HCT116 (cell line): Measurements from ENCODE around the gene CGN. TPM values are rescaled to one million over a fixed set of nuclear protein-coding genes. Genes with fewer than 3 reads are reported as not detected.

Source experiments
- ATAC-seq: fragments of 200-7000 bp; cut with Tn5 transposase; 2 replicates; pipeline ENCODE4 v1.9.1; 2020; ENCODE audit warnings: mild to moderate bottlenecking, moderate library complexity
- BruUV-seq: library from RNA; stranded (reverse); fragments of 400-500 nt; replicated peaks from 2 replicates; lab custom pipeline; 2021; lab: Mats Ljungman, UMichigan
- CTCF ChIA-PET: fragments of 300-600 bp; sonication (Branson Sonifier 250); formaldehyde crosslinking; loops from one replicate; lab custom pipeline; 2021; ENCODE audit warnings: antibody characterized with exemption; lab: Charles Lee
- POLR2A ChIA-PET: fragments of 300-600, 350-600 bp; sonication (Branson Sonifier 250); formaldehyde crosslinking; loops from one replicate; lab custom pipeline; 2021; ENCODE audit warnings: antibody characterized with exemption; lab: Charles Lee
- RAD21 ChIA-PET, 2 experiments: fragments of 300-600 bp; sonication (Branson Sonifier 250); formaldehyde crosslinking; loops; one replicate each; lab custom pipeline; 2023; ENCODE audit warnings: low total read pairs in 2 of 2; ENCODE audit not compliant: uncharacterized antibody in 2 of 2, unreplicated experiment in 2 of 2, low non-redundant PET in 1 of 2; lab: Charles Lee
- DNase-seq: peaks from one replicate; pipeline ENCODE4 v3.0.0-alpha.2; 2010; ENCODE audit warnings: low read depth, low spot score
- H2AFZ ChIP-seq: fragments of 200-600 bp; shearing (Covaris generic), sonication (generic); 2 replicates; pipeline ENCODE4 v1.6.1; 2017; ENCODE audit warnings: low read depth, mixed run types, mixed read lengths, antibody characterized with exemption, low read length; ENCODE audit not compliant: poor library complexity, severe bottlenecking
- H3K27ac ChIP-seq: 2 replicates; pipeline ENCODE4 v1.5.1; 2012; ENCODE audit warnings: low read depth, low read length
- H3K27me3 ChIP-seq: fragments of 200-600 bp; sonication (generic); 2 replicates; pipeline ENCODE4 v1.6.1; 2016; ENCODE audit warnings: mixed run types, low read length, mixed read lengths; ENCODE audit not compliant: insufficient read depth
- H3K36me3 ChIP-seq, 2 experiments: fragments of 200-500 bp in 1 of 2; fragments of 200-600 bp in 1 of 2; sonication (Bioruptor generic) in 1 of 2; sonication (generic) in 1 of 2; 2 replicates each; pipeline versions ENCODE4 v1.5.1 to v1.6.1; 2014 to 2016; ENCODE audit warnings: low read length in 2 of 2, inconsistent platforms in 1 of 2, mixed read lengths in 1 of 2, mixed run types in 1 of 2; ENCODE audit not compliant: insufficient read depth in 2 of 2, control insufficient read depth in 1 of 2
- H3K4me1 ChIP-seq, 2 experiments: fragments of 200-600 bp in 1 of 2; sonication (generic) in 1 of 2; 2 replicates each; pipeline versions ENCODE4 v1.5.1 to v1.6.1; 2012 to 2017; ENCODE audit warnings: low read length in 2 of 2, inconsistent platforms in 1 of 2, mild to moderate bottlenecking in 1 of 2, mixed read lengths in 1 of 2, mixed run types in 1 of 2, moderate library complexity in 1 of 2; ENCODE audit not compliant: insufficient read depth in 2 of 2, control insufficient read depth in 1 of 2
- H3K4me2 ChIP-seq: fragments of 200-600 bp; sonication (generic); 2 replicates; pipeline ENCODE4 v1.6.1; 2017; ENCODE audit warnings: mixed run types, low read length, mixed read lengths
- H3K4me3 ChIP-seq, 2 experiments: fragments of 200-600 bp in 1 of 2; sonication (generic) in 1 of 2; replicated peaks in 1 of 2; 2 replicates each; pipeline ENCODE4 v1.5.1; 2011 to 2016; ENCODE audit warnings: low read length in 2 of 2, control low read depth in 1 of 2, low read depth in 1 of 2, mild to moderate bottlenecking in 1 of 2, mixed read lengths in 1 of 2, mixed run types in 1 of 2
- H3K79me2 ChIP-seq: fragments of 200-600 bp; sonication (generic); 2 replicates; pipeline ENCODE4 v1.6.1; 2017; ENCODE audit warnings: mild to moderate bottlenecking, mixed run types, low read length, moderate library complexity, mixed read lengths; ENCODE audit not compliant: insufficient read depth
- H3K9ac ChIP-seq: fragments of 200-600 bp; sonication (generic); 2 replicates; pipeline ENCODE4 v1.6.1; 2016; ENCODE audit warnings: low read length, mixed read lengths
- H3K9me2 ChIP-seq: fragments of 200-600 bp; sonication (generic), shearing (Covaris generic); 2 replicates; pipeline ENCODE4 v1.6.1; 2017; ENCODE audit warnings: mixed run types, mild to moderate bottlenecking, moderate library complexity; ENCODE audit not compliant: insufficient read depth
- H3K9me3 ChIP-seq, 2 experiments: fragments of 200-500 bp in 1 of 2; fragments of 200-600 bp in 1 of 2; sonication (Bioruptor generic) in 1 of 2; sonication (generic) in 1 of 2; 2 replicates each; pipeline ENCODE4 v1.6.1; 2014 to 2017; ENCODE audit warnings: low read length in 2 of 2, mixed read lengths in 2 of 2, inconsistent platforms in 1 of 2, low read depth in 1 of 2, mild to moderate bottlenecking in 1 of 2, mixed run types in 1 of 2, moderate library complexity in 1 of 2; ENCODE audit not compliant: control insufficient read depth in 1 of 2, insufficient read depth in 1 of 2
- H4K20me1 ChIP-seq: fragments of 200-600 bp; sonication (generic), shearing (Covaris generic); 2 replicates; pipeline ENCODE4 v1.6.1; 2017; ENCODE audit warnings: mixed run types, mild to moderate bottlenecking, moderate library complexity; ENCODE audit not compliant: insufficient read depth
- CBX3 ChIP-seq: IDR thresholded peaks from 2 replicates; pipeline ENCODE4 v1.6.1; 2012; ENCODE audit warnings: low read depth
- CEBPB ChIP-seq: IDR thresholded peaks from 2 replicates; pipeline ENCODE4 v1.6.1; 2012; ENCODE audit warnings: low read depth
- EZH2phosphoT487 ChIP-seq: fragments of 200-600 bp; IDR thresholded peaks from 2 replicates; pipeline ENCODE4 v1.6.1; 2018; ENCODE audit warnings: antibody characterized with exemption, borderline replicate concordance
- FOSL1 ChIP-seq: IDR thresholded peaks from 2 replicates; pipeline ENCODE4 v1.6.1; 2012; ENCODE audit warnings: low read depth
- JUND ChIP-seq: IDR thresholded peaks from 2 replicates; pipeline ENCODE4 v1.6.1; 2012
- MAX ChIP-seq: IDR thresholded peaks from 2 replicates; pipeline ENCODE4 v1.6.1; 2012
- POLR2A ChIP-seq: IDR thresholded peaks from 2 replicates; pipeline ENCODE4 v1.7.0; 2011; ENCODE audit warnings: borderline replicate concordance; ENCODE audit not compliant: insufficient read depth, insufficient read length; ENCODE audit errors: extremely low read depth
- POLR2AphosphoS5 ChIP-seq: IDR thresholded peaks from 2 replicates; pipeline ENCODE4 v1.6.1; 2011; ENCODE audit warnings: mild to moderate bottlenecking, low read depth, low read length, moderate library complexity
- REST ChIP-seq: IDR thresholded peaks from 2 replicates; pipeline ENCODE4 v1.6.1; 2012; ENCODE audit warnings: low read depth
- SIN3A ChIP-seq: IDR thresholded peaks from 2 replicates; pipeline ENCODE4 v1.6.1; 2012; ENCODE audit warnings: low read depth
- SRF ChIP-seq: IDR thresholded peaks from 2 replicates; pipeline ENCODE4 v1.6.1; 2012; ENCODE audit warnings: low read depth
- TCF7L2 ChIP-seq: IDR thresholded peaks from 2 replicates; pipeline ENCODE4 v1.7.0; 2011; ENCODE audit warnings: borderline replicate concordance, inconsistent platforms; ENCODE audit not compliant: insufficient read depth, insufficient read length; ENCODE audit errors: extremely low read depth
- ZBTB33 ChIP-seq: IDR thresholded peaks from 2 replicates; pipeline ENCODE4 v1.6.1; 2011; ENCODE audit warnings: mild to moderate bottlenecking, low read length, moderate library complexity; ENCODE audit not compliant: insufficient replicate concordance; ENCODE audit errors: extremely low read depth
- intact Hi-C: fragments of 100-400 bp; cut with micrococcal nuclease; formaldehyde crosslinking; loops from 2 replicates; pipeline ENCODE4 v1.10.0; 2022
- total RNA-seq: library from RNA; stranded (reverse); gene quantifications from one replicate; pipeline ENCODE4 v1.2.1, GENCODE V29; 2021; ENCODE audit not compliant: unreplicated experiment

Gene CGN
- total RNA-seq, 1 experiment from 2014 or later = 19.7 TPM

- DNase-seq = no peak
- H3K27me3 ChIP-seq = no peaks in the 10 kb centered on the region
- POLR2A ChIA-PET = interaction anchor here (2.2 kb wide), 1 partner anchor 30 kb away, joined by 10 read pairs; no protein-coding TSS in a partner anchor
- H3K36me3 ChIP-seq = no peaks in the 10 kb centered on the region
- H3K79me2 ChIP-seq = peaks cover 28% of the 10 kb centered on the region
- H4K20me1 ChIP-seq = no peaks in the 10 kb centered on the region
- peaks cover 49 to 65% of the 10 kb centered on the region in 2 experiments for H3K4me1 ChIP-seq
- no peaks in the 10 kb centered on the region for H3K9me3 ChIP-seq
- no peak for ATAC-seq
- BruUV-seq = no TSS peak
- no peaks in the 10 kb centered on the region for H3K9me2 ChIP-seq
- CTCF ChIA-PET = interaction anchor here (1.0 kb wide), 1 partner anchor 23 kb away, joined by 3 read pairs; no protein-coding TSS in a partner anchor
- H3K9ac ChIP-seq = no peak overlapping the region
- no peak for TF ChIP-seq EZH2phosphoT487
- TF ChIP-seq JUND = no peak
- TF ChIP-seq ZBTB33 = no peak
- TF ChIP-seq TCF7L2 = no peak
- peak overlapping the region; percentile 91; the same call in 1 of the 2 replicates for H3K4me2 ChIP-seq
- no peak overlapping the region for H2AFZ ChIP-seq
- no peak overlapping the region for H3K27ac ChIP-seq
- intact Hi-C loops = loop anchor here (5.0 kb wide), 1 partner anchor 68 kb away; no protein-coding TSS in a partner anchor
- RAD21 ChIA-PET = no interaction called here
- H3K4me3 ChIP-seq = no peak overlapping the region
Measured at GRCh38 chr1:151510020-151510405, 1.2 kb upstream of the CGN start.

- Histone ChIP-seq H3K36me3 (no peaks in the 10 kb centered on the region), H4K20me1 (no peaks in the 10 kb centered on the region), H3K27me3 (no peaks in the 10 kb centered on the region), H3K27ac (peak overlapping the region; percentile 84), H3K4me1 (peaks cover 55 to 70% of the 10 kb centered on the region in 2 experiments), H3K9ac (peak overlapping the region; percentile 75), H3K9me3 (no peaks in the 10 kb centered on the region), H3K9me2 (no peaks in the 10 kb centered on the region), H3K79me2 (peaks cover 34% of the 10 kb centered on the region), H3K4me3 (peak overlapping the region; percentile 34 to 68), H3K4me2 (peak overlapping the region; percentile 91), H2AFZ (peak overlapping the region; percentile 28)
- DNase-seq (no peak), ATAC-seq (no peak)
- ChIA-PET POLR2A (interaction anchor here (0.8 to 2.2 kb wide), 3 partner anchors 10 to 227 kb away, joined by 4 to 10 read pairs (median 6); no protein-coding TSS in a partner anchor), RAD21 (interaction anchor here (1.0 kb wide), 2 partner anchors 51 to 326 kb away, joined by 3 to 5 read pairs; partner anchors contain the start of gene POGZ (in 1 of the 2)), CTCF (interaction anchor here (0.9 to 1.0 kb wide), 3 partner anchors 22 to 67 kb away, joined by 3 to 4 read pairs (median 3); no protein-coding TSS in a partner anchor)
- intact Hi-C loops = loop anchor here (5.0 kb wide), 1 partner anchor 68 kb away; no protein-coding TSS in a partner anchor
- BruUV-seq = no TSS peak
- TF ChIP-seq CEBPB (no peak), POLR2AphosphoS5 (no peak), MAX (no peak), CBX3 (no peak), REST (no peak), POLR2A (no peak), SRF (no peak), FOSL1 (no peak), SIN3A (no peak)
Measured at GRCh38 chr1:151510614-151510956, 602 bp upstream of the CGN start.
